ENCODE measurements around the gene BMPR1B.
"Not testable (repeated sequence)": the region's sequence is repeated elsewhere in the genome, so short reads cannot be mapped to it uniquely, and the experiment has no call there.

Gene BMPR1B

GRCh38 chr4:95095348-95095974 is 337.7 kb downstream of the BMPR1B start:
- DNase-seq = no peak

GRCh38 chr4:95102162-95102790 is 344.5 kb downstream of the BMPR1B start:
- DNase-seq = no peak

- DNase-seq = no peak
These were observed 347.4 kb downstream of the BMPR1B start for GRCh38 chr4:95105112-95105511.

GRCh38 chr4:95105983-95106382 is 348.2 kb downstream of the BMPR1B start:
- DNase-seq = no peak

GRCh38 chr4:95106408-95106928 is 348.7 kb downstream of the BMPR1B start:
- DNase-seq = no peak

- DNase-seq = no peak
These were observed 349.2 kb downstream of the BMPR1B start for GRCh38 chr4:95107004-95107403.

- DNase-seq = no peak
These were observed 349.9 kb downstream of the BMPR1B start for GRCh38 chr4:95107635-95108034.

GRCh38 chr4:95108883-95109421 is 351.2 kb downstream of the BMPR1B start:
- DNase-seq = no peak

- DNase-seq = no peak
These were observed 356.8 kb downstream of the BMPR1B start for GRCh38 chr4:95114521-95114920.

- DNase-seq = no peak
These were observed 360.7 kb downstream of the BMPR1B start for GRCh38 chr4:95118497-95118896.

GRCh38 chr4:95120456-95120855 is 362.7 kb downstream of the BMPR1B start:
- DNase-seq = no peak

- no peak for DNase-seq
These were observed 364.2 kb downstream of the BMPR1B start for GRCh38 chr4:95122001-95122400.

GRCh38 chr4:95124906-95125504 is 367.2 kb downstream of the BMPR1B start:
- no peak for DNase-seq

- DNase-seq = no peak
These were observed 371.3 kb downstream of the BMPR1B start for GRCh38 chr4:95129031-95129430.

GRCh38 chr4:95129821-95130311 is 372.1 kb downstream of the BMPR1B start:
- no peak for DNase-seq

GRCh38 chr4:95134016-95134415 is 376.3 kb downstream of the BMPR1B start:
- not testable (repeated sequence) for DNase-seq

- DNase-seq = not testable (repeated sequence)
These were observed 381.7 kb downstream of the BMPR1B start for GRCh38 chr4:95139424-95139823.

GRCh38 chr4:95141361-95141760 is 383.6 kb downstream of the BMPR1B start:
- no peak for DNase-seq

GRCh38 chr4:95142932-95143331 is 385.2 kb downstream of the BMPR1B start:
- DNase-seq = no peak

- DNase-seq = no peak
These were observed 393.5 kb downstream of the BMPR1B start for GRCh38 chr4:95151255-95151654.

GRCh38 chr4:95153182-95153581 is 395.4 kb downstream of the BMPR1B start:
- no peak for DNase-seq

GRCh38 chr4:95155759-95156451 is 398.1 kb downstream of the BMPR1B start:
- no peak for DNase-seq

- DNase-seq = no peak
These were observed 398.7 kb downstream of the BMPR1B start for GRCh38 chr4:95156452-95156765.
